Choroid plexus epithelial cell (primary cell): Measurements from ENCODE around the gene ENOX1.

Experiments used
- DNase-seq: peaks from one replicate; pipeline ENCODE4 v3.0.0-alpha.2; 2010; ENCODE audit warnings: low read depth
- H3K4me3 ChIP-seq: 2 replicates; pipeline ENCODE4 v1.5.1; 2011; ENCODE audit warnings: low read depth, mild to moderate bottlenecking, control low read depth, low read length, moderate library complexity
- TF ChIP-seq, protein P1 (sequence below): conservative IDR thresholded peaks from 2 replicates; pipeline ENCODE4 v1.5.1; 2011; ENCODE audit warnings: low read depth, mild to moderate bottlenecking, control low read depth, inconsistent platforms, low read length, moderate library complexity

Gene ENOX1

DNA sequence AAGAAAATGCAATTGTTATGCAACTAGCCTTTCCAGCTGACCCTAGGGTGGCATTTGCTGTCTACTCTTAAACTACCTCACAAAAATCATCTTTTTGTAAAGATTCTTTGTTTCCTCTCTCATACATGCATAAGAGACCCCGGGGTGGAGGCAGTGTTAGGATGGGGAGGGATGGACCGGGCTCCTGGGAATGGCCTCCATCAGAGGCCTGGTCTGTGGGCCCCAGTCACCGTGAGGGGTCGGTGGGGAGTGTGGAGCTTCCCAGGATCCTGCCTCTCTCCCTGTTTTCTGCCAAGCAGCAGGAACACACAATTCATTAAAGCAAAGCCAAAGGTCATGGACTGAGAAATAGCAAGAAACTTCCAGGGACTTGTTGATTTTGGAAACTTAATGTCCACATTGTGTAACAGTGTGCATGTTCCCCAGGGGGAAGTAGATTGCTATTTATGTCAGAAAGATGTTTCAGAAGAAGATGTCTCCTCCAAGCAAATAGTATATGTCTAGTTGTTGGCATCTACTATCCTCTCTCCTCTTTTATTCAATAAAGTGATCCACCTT lies 241.4 kb downstream of the ENOX1 start:
- DNase-seq, result peak; percentile 55
- TF ChIP-seq, protein P1, sequence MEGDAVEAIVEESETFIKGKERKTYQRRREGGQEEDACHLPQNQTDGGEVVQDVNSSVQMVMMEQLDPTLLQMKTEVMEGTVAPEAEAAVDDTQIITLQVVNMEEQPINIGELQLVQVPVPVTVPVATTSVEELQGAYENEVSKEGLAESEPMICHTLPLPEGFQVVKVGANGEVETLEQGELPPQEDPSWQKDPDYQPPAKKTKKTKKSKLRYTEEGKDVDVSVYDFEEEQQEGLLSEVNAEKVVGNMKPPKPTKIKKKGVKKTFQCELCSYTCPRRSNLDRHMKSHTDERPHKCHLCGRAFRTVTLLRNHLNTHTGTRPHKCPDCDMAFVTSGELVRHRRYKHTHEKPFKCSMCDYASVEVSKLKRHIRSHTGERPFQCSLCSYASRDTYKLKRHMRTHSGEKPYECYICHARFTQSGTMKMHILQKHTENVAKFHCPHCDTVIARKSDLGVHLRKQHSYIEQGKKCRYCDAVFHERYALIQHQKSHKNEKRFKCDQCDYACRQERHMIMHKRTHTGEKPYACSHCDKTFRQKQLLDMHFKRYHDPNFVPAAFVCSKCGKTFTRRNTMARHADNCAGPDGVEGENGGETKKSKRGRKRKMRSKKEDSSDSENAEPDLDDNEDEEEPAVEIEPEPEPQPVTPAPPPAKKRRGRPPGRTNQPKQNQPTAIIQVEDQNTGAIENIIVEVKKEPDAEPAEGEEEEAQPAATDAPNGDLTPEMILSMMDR, result no peak
- H3K4me3 ChIP-seq, result no peak overlapping the region

DNA sequence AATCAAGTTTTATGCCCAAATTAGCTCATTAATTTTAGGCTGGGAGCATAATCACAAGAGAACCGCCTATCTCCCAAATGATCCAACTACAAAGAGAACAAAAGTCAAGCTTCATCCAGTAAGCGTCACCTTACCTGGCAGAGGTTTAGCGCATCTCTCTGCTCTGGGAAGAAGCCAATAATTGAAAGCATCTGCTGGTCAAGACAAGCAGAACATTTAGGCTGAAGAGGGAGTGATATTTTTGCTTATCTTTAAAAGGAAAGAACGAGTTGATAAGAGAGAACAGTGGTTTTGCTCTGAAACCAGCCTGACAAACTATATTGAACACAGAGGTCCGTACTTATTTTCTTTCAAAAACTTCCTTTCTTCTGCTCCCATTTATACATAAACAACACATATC lies 242.1 kb downstream of the ENOX1 start:
- TF ChIP-seq, protein P1, result no peak
- peak; percentile 4 for DNase-seq
- no peak overlapping the region for H3K4me3 ChIP-seq

DNA sequence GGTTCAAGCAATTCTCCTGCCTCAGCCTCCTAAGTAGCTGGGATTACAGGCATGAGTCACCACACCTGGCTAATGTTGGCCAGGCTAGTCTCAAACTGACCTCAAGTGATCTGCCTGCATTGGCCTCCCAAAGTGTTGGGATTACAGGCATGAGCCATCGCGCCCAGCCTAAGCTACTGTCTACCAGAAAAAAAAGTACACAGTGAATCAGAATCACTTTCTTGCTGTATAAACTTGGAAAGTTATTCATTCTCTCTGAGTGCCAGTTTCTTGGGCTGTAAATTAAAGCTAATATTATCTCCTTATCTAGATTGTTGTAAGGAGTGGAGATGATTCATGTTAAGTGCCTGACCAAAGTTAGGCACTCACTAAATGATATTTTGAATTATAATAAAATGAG lies 242.8 kb downstream of the ENOX1 start:
- TF ChIP-seq, protein P1, result no peak
- H3K4me3 ChIP-seq, result no peak overlapping the region
- peak; percentile 28 for DNase-seq

DNA sequence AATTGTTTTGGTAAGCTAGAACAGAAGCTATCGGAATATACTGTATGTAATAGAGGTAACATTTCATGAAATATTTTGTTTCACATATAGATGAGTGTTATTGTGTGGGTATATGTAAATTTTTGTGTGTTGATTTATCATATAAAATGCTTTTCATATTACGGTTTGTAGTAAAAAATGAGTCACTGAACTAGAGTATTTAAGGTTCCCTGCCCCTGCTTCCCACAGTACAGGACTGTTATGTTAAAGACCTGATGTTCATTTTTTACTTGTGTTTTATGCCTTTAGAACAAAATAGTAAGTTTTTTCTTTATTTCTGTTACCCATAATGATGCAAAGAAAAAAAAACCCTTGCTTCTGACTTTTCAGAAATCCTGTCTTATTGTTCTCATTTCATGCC lies 243.4 kb downstream of the ENOX1 start:
- peak; percentile 26 for DNase-seq
- H3K4me3 ChIP-seq, result no peak overlapping the region
- TF ChIP-seq, protein P1, result no peak

DNA sequence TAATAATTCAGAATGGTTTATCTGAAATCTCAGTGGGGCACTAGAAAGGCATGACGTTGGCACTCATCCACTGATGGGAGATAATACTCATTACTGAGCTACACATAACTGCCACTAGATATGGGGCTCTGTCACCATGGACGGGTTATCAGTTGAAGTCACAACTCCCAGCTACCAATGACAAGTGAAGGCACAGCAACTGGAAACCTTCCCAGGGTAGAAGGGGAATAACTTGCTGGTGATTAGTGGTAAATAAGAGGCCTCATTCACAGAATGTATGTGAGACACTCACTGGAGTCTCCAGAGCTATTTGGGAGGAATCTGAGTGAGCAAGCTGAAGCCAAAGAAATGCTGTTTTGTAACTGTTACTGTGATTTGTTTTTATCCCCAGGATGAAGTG lies 249.6 kb downstream of the ENOX1 start:
- TF ChIP-seq, protein P1, result no peak
- no peak overlapping the region for H3K4me3 ChIP-seq
- peak; percentile 27 for DNase-seq

DNA sequence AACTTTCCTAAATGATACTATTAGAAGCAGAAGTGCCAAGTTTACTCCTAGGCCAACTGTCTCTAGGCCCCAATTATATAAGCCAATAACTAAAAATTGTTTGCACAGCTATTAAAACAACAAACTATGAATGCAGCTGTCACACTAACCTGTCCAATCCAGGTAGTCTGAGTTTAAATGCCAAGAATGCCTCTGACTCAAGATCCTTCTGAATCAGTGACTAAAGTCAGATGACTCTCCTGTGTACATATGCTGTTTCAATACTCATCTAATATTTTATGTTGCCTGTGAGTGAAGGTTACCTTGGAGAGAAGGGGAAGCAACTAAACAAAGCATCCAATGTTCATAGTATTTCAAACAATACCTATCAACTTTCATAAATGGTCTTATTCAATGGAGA lies 257.0 kb downstream of the ENOX1 start:
- DNase-seq, result no peak
- no peak overlapping the region for H3K4me3 ChIP-seq
- TF ChIP-seq, protein P1, result no peak

DNA sequence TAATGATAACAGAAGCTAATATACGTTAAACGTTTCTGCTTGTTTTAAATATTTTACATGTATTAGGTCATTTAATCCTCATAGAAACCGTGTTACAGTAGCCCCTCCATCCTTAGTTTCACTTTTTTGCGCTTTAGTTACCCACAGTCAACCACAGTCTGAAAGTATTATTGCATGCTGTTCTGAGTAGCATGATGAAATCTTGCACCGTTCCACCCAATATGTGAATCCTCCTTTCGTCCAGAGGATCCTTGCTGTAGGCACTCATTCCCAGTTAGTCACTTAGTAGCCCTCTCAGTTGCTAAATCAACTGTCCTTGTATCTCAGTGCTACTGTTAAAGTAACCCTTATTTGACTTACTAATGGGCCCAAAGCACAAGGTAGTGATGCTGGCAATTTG lies 257.8 kb downstream of the ENOX1 start:
- TF ChIP-seq, protein P1, result no peak
- DNase-seq, result peak; percentile 84
- no peak overlapping the region for H3K4me3 ChIP-seq
